CD4-positive, alpha-beta T cell treated with Interferon alpha-2 for 1 hour (primary cell): ENCODE measurements around the gene WHRN.
A peak's percentile ranks its signal among the peaks of the same experiment; 100 is the strongest.

ENCODE experiments used
- DNase-seq, 2 donors: peaks; one replicate each; pipeline ENCODE4 v3.0.0-alpha.2; 2020 to 2022

WHRN gene

GRCh38 chr9:114394523-114395333, 110.5 kb downstream of the WHRN start:
- no peak for DNase-seq

GRCh38 chr9:114392749-114393112, 112.5 kb downstream of the WHRN start:
- no peak for DNase-seq

DNA sequence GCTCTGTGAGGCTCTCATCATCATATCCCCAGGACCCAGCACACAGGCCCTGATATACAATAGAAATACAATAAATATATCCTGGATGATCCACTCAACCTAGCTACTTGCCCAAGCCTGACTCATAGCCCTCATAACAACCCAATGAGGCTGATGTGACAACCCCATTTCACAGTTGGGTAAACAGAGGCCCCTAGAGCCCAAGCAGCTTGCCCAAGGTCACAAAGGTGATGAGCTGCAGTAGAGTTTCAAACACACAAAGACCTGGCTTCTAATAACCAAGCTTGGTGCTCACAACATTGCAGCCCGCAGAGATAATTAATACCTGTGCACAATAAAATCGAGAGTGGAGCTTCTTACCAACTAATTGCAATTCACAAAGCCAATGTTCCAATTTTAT, 114.3 kb downstream of the WHRN start:
- DNase-seq: no peak

DNA sequence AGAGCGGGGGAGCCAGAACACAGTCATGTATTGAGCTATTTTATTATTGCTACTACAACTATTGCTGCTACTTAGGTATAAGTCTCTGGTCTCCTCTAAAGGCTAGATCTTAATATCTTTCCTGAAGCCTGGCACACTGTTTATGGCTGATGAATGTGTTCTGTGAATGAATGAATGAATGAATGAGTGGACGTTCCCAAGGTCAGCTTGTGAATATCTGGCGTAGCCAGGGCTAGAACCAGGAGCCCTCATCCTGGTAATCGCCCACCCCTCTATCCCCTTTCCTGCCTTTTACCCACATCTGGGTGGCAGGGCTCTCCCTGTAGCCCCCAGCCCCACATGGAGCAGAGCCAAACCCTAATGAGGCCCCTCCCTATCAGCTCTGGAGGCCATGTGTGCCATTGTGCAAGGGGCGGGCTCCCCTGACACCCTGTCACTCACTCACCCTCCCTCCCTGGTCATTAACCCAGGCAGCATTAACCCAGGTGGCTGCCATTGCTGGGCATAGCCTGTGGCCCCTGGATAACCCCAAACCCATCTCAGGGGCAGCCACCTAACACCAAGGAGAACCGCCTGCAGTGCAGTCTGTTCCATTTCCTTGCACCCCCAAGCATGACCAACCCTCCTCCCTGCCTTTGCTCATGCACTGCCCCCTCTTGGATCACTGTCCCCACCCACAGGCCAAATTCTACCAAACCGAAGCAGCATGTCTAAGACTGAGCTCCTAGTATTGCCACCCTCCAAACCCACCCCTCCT, 115.5 kb downstream of the WHRN start:
- peak in 1 of 2 donors; percentile 36 for DNase-seq

- no peak for DNase-seq
These were observed 116.4 kb downstream of the WHRN start for GRCh38 chr9:114388764-114389375.

GRCh38 chr9:114388357-114388682, 117.0 kb downstream of the WHRN start:
- no peak for DNase-seq

DNA sequence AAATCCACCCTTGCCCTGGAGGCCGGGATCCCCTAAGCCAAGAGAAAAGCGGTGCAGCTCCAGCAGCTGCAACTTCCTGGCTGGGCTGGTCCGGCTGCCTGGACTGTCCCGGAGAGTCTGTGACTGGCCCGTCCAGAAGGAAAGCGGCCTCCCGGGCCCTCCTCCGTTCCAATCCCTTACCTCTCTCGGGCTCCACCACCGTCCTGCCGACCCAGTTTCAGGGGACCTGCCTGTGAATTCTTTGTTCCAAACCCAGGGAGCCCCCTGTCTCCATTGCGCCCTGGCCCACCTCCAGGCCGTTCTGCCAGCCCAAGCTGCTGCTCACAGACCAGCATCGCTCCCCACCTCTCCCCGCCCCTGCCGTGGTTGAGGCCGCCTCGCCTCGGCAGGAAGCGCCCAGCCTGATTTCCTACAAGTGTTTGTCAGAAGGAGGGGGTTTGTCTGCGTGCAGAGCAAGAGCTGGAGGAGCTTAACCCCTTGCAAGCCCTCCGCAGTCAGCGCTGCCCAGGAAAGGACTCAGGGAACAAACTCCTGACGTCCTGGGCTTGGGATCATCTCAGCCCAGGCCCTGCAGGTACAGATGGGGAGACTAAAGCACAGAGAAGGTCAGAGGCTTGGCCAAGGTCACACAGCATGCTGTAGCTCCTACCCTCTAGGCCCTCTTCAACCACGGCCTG, 117.5 kb downstream of the WHRN start, which contains the start of gene AKNA:
Gene AKNA (minus strand): TSS at position 303 of the 677 bp plus-strand sequence. CDS start 6,649 bp downstream, outside the sequence.
- peak; percentile 85 to 90 for DNase-seq

- peak in 1 of 2 donors; percentile 34 for DNase-seq
These were observed 118.2 kb downstream of the WHRN start for GRCh38 chr9:114386886-114387679.

DNA sequence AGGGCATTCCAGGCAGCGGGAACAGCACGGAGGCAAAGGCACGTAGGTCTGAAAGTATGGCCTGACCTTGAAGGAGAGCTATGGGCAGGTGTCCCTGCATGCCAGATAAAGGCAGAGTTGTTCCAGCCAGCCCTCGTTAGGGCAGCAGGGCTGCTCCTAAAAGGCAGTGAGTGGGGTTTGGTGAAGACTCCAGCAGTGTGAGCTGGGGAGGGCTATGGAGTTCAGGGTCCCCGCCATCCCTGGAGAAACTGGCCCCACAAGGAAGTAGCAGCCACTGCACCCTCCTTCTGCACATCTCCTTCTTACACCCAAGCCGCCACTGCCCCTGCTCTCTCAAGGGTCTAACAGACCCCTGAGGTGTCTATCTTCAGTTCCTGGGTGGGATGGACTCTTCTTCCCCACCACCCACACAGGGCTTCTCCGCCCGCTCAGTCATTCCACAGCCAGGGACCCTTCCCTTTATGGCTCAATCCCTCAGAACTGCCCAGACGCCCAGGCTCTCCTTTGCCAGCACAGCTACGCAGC, 118.8 kb downstream of the WHRN start:
- DNase-seq: no peak

GRCh38 chr9:114385397-114386181, 119.7 kb downstream of the WHRN start:
- DNase-seq: peak; percentile 91 to 94

GRCh38 chr9:114384836-114385396, 120.4 kb downstream of the WHRN start:
- DNase-seq: no peak

- DNase-seq: no peak
These were observed 120.9 kb downstream of the WHRN start for GRCh38 chr9:114384341-114384740.

- peak in 1 of 2 donors; percentile 42 for DNase-seq
These were observed 121.6 kb downstream of the WHRN start for GRCh38 chr9:114383521-114384231.

DNA sequence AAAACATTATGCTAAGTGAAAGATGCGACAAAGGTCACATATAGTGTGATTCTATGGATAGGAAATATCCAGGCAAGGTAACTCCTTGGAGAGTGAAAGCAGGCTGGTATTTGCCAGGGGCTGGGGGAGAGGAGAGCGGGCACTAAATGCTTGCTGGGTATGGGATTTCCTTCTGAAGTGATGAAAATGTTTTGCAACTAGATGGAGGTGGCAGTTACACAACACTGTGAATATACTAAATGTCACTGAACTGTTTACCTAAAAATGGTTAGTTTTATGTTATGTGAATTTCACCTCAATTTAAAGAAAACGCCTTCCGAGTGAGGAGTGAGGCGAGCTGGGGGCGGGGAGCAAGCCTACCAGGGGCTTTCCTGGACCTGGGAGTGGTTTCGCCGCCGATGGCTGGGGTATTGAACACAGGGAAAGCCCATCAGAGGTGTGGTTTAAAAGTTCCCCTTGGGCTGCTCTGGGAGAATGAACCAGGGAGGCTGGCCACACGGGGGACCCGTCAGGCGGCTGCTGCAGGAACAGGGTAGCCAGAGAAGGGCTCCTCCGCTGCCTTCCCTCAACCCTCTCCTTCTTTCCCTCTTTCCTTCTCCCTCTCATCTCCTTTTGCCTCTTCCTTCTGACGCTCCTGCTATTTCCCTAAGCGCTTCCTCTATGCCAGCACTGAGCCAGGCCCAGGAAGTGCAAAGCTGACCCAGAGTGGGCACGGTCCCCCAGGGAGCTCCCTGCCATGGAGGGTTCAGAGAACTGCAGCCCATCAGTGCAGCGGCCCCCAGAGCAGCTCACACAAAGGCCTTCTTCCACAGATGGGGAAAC, 122.4 kb downstream of the WHRN start:
- DNase-seq: peak; percentile 81 to 87

DNA sequence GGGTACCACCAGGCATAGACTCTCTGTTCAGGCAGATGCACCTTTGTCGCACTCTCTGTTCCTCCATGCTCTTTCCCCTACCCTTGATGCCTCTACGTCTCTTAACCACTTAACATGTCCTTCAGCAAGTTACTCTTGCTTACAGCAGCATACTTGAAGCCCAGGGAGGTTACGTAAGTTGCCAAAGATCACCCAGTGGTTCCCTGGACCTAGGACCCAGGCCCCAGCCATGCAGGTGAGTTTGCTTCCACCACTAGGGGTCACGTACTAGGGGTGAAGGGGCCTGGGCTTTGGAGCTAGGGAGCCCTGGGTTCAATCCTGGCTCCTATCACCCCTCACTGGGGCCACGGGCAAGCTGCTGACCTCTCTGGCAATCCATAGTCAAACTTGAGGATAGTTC, 126.4 kb downstream of the WHRN start:
- DNase-seq: no peak

- DNase-seq: no peak
These were observed 127.3 kb downstream of the WHRN start for GRCh38 chr9:114378016-114378415.

DNA sequence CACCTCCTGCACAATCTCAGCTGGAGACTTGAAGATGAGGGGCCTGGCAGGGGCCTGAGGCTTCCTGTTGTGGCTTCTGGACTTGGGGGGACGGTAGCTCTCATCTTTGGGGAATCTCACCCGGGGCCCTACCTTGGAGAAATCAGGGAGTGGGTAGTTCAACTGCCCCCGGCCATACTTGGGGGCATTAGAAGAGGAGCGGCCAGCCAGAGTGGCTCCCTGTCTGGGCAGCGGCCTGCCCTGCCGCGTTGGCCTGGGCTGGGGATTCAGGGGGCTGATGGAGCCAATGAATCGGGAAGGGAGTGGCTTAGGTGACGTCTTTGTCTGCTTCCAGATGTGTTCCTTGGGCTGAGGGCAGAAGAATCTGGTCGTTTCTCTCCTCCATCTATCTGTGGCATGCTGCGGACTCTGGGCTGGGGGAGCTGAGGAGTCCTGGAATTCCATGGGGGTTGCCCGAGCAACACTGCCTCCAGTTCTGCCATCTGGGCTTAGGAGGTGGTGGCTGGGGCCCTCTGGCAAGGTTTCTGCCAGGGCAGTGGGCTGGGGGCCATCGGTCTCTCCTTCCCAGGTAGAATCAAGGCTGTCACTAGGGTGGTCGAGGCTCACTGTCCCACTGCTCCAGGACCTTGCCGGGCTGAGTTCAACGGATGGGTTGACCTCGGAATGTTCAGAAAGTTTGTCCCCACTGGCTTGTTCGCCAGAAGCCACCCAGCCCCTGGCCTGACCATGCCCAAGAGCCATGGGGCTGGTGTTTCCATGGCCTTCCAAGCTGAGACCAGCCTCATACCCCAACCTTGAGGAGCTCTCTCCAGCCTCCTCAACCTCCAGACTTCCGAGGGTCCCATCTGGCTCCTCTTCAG, 128.5 kb downstream of the WHRN start:
- no peak for DNase-seq
